ENCODE measurements around the gene CYB561D2. TPM values are rescaled to one million over a fixed set of nuclear protein-coding genes. Genes with fewer than 3 reads are reported as not detected.

The CYB561D2 gene
- total and polyA plus RNA-seq, 9 of the 15 experiments (the other 6 are each of a cell fraction or from before 2014, with no cell fraction given): 4.2 to 16.6 (median 9.4) TPM

DNA sequence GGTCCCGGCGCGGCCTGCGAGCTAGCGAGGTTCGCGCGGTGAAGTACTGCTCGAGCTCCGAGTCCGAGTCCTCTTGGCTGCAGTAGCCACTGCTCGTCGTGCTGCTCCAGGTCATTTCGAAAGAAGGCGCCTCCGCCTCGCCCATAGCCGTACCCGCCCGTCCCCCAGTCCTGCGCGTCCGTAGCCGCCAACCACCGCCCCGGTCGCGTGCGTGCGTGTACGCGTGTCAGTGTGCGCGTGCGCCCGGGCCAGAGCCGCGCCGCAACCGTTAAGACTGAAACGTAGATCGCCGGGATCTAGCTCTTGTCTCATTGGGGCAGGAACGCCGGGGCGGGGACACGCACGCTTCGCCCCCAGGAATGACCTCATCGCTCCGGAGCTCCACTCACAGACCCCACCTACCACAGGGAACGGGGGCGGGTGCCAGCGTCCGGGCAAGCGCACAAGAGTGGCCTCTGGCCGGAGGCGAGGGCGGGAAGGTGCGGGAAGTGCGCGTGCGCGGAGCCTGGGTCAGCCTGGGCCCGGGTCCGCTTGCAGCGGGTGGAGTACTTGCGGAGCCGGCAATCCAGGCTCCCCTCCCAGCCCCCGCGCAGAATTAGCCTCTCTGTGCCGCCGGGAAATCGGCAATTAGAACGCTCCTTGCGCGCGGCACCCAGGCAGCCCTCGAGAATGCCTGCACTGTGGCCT lies 13.3 kb upstream of the CYB561D2 start (continued):
- TF ChIP-seq, protein P1, sequence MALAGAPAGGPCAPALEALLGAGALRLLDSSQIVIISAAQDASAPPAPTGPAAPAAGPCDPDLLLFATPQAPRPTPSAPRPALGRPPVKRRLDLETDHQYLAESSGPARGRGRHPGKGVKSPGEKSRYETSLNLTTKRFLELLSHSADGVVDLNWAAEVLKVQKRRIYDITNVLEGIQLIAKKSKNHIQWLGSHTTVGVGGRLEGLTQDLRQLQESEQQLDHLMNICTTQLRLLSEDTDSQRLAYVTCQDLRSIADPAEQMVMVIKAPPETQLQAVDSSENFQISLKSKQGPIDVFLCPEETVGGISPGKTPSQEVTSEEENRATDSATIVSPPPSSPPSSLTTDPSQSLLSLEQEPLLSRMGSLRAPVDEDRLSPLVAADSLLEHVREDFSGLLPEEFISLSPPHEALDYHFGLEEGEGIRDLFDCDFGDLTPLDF (CRISPR knock-in tag; IDR thresholded peaks at IDR 0.05): peak; percentile 77; the same call in 1 of the 2 replicates
- TF ChIP-seq PHF8 (IDR thresholded peaks at IDR 0.05; ENCODE audit: borderline replicate concordance, low read length) (peak; percentile 64; the same call in 1 of the 2 replicates), POLR2AphosphoS5 (IDR thresholded peaks at IDR 0.05; ENCODE audit: control insufficient read depth, insufficient read depth, low read depth, low read length) (peak; percentile 53; the same call in 1 of the 2 replicates), TBP (optimal IDR thresholded peaks at IDR 0.05; ENCODE audit: low read depth, low read length) (peak; percentile 43), ZNF41 (CRISPR knock-in tag; conservative IDR thresholded peaks at IDR 0.05) (no peak), EGR1 (conservative IDR thresholded peaks at IDR 0.05) (peak; percentile 95), E2F3 (CRISPR knock-in tag; IDR thresholded peaks at IDR 0.05) (no peak), MXI1 (IDR thresholded peaks at IDR 0.05; ENCODE audit: low read depth, low read length) (0 out of 2 replicates have a peak, but pooled peaks have one; percentile 31), RNF2 (IDR thresholded peaks at IDR 0.05) (peak; percentile 53; the same call in 1 of the 2 replicates), GABPB1 (CRISPR knock-in tag; IDR thresholded peaks at IDR 0.05) (peak; percentile 67), DDX20 (tag; IDR thresholded peaks at IDR 0.05; ENCODE audit: low read depth) (no peak), HEY1 (CRISPR knock-in tag; IDR thresholded peaks at IDR 0.05; ENCODE audit: borderline replicate concordance) (no peak), KDM5B (IDR thresholded peaks at IDR 0.05; ENCODE audit: insufficient replicate concordance, low read depth, low read length) (peak; percentile 42), HCFC1 (IDR thresholded peaks at IDR 0.05; ENCODE audit: low read depth, low read length) (0 out of 2 replicates have a peak, but pooled peaks have one; percentile 8), TAF9B (IDR thresholded peaks at IDR 0.05; ENCODE audit: partially characterized antibody) (peak; percentile 27)
- TF ChIP-seq, protein P2, sequence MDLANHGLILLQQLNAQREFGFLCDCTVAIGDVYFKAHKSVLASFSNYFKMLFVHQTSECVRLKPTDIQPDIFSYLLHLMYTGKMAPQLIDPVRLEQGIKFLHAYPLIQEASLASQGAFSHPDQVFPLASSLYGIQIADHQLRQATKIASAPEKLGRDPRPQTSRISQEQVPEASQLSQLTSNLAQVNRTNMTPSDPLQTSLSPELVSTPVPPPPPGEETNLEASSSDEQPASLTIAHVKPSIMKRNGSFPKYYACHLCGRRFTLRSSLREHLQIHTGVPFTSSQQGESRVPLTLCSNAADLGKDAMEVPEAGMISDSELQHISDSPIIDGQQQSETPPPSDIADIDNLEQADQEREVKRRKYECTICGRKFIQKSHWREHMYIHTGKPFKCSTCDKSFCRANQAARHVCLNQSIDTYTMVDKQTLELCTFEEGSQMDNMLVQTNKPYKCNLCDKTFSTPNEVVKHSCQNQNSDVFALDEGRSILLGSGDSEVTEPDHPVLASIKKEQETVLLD (IDR thresholded peaks at IDR 0.05): 0 out of 2 replicates have a peak, but pooled peaks have one; percentile 74
- TF ChIP-seq, protein P3, sequence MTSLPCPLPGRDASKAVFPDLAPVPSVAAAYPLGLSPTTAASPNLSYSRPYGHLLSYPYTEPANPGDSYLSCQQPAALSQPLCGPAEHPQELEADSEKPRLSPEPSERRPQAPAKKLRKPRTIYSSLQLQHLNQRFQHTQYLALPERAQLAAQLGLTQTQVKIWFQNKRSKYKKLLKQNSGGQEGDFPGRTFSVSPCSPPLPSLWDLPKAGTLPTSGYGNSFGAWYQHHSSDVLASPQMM (CRISPR knock-in tag; IDR thresholded peaks at IDR 0.05): no peak
- TF ChIP-seq, protein P4, sequence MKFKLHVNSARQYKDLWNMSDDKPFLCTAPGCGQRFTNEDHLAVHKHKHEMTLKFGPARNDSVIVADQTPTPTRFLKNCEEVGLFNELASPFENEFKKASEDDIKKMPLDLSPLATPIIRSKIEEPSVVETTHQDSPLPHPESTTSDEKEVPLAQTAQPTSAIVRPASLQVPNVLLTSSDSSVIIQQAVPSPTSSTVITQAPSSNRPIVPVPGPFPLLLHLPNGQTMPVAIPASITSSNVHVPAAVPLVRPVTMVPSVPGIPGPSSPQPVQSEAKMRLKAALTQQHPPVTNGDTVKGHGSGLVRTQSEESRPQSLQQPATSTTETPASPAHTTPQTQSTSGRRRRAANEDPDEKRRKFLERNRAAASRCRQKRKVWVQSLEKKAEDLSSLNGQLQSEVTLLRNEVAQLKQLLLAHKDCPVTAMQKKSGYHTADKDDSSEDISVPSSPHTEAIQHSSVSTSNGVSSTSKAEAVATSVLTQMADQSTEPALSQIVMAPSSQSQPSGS (CRISPR knock-in tag; IDR thresholded peaks at IDR 0.05): peak; percentile 88
- TF ChIP-seq, protein P5, sequence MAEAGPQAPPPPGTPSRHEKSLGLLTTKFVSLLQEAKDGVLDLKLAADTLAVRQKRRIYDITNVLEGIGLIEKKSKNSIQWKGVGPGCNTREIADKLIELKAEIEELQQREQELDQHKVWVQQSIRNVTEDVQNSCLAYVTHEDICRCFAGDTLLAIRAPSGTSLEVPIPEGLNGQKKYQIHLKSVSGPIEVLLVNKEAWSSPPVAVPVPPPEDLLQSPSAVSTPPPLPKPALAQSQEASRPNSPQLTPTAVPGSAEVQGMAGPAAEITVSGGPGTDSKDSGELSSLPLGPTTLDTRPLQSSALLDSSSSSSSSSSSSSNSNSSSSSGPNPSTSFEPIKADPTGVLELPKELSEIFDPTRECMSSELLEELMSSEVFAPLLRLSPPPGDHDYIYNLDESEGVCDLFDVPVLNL (CRISPR knock-in tag; IDR thresholded peaks at IDR 0.05; ENCODE audit: low read depth): peak; percentile 80; the same call in 1 of the 2 replicates
- TF ChIP-seq, protein P6, sequence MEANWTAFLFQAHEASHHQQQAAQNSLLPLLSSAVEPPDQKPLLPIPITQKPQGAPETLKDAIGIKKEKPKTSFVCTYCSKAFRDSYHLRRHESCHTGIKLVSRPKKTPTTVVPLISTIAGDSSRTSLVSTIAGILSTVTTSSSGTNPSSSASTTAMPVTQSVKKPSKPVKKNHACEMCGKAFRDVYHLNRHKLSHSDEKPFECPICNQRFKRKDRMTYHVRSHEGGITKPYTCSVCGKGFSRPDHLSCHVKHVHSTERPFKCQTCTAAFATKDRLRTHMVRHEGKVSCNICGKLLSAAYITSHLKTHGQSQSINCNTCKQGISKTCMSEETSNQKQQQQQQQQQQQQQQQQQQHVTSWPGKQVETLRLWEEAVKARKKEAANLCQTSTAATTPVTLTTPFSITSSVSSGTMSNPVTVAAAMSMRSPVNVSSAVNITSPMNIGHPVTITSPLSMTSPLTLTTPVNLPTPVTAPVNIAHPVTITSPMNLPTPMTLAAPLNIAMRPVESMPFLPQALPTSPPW (CRISPR knock-in tag; IDR thresholded peaks at IDR 0.05): peak; percentile 56; the same call in 1 of the 2 replicates
